Fibroblast of peridontal ligament (primary cell): ENCODE data around the gene LONP2.

Experiments
- DNase-seq: peaks from one replicate; pipeline ENCODE4 v3.0.0-alpha.2; 2010; ENCODE audit errors: extremely low read depth

Gene LONP2

GRCh38 chr16:48244080-48244862, at the start of gene LONP2:
Gene LONP2 (plus strand): TSS chr16:48244300. CDS start chr16:48244389, 89 bp downstream.
- peak; percentile 86 for DNase-seq

GRCh38 chr16:48194828-48195556, 49.1 kb upstream of the LONP2 start:
- peak; percentile 43 for DNase-seq

GRCh38 chr16:48197294-48197693, 46.8 kb upstream of the LONP2 start:
- DNase-seq, result no peak

GRCh38 chr16:48201515-48202201, 42.4 kb upstream of the LONP2 start:
- no peak for DNase-seq

- no peak for DNase-seq
Observed at GRCh38 chr16:48203974-48204824, 39.9 kb upstream of the LONP2 start.

- DNase-seq, result no peak
Observed at GRCh38 chr16:48204825-48205151, 39.3 kb upstream of the LONP2 start.

- peak; percentile 8 for DNase-seq
Observed at GRCh38 chr16:48206594-48207242, 37.4 kb upstream of the LONP2 start.

- DNase-seq, result no peak
Observed at GRCh38 chr16:48210747-48211146, 33.4 kb upstream of the LONP2 start.

GRCh38 chr16:48212033-48212432, 32.1 kb upstream of the LONP2 start:
- no peak for DNase-seq

- DNase-seq, result no peak
Observed at GRCh38 chr16:48215738-48216137, 28.4 kb upstream of the LONP2 start.

GRCh38 chr16:48217708-48218107, 26.4 kb upstream of the LONP2 start:
- no peak for DNase-seq

- DNase-seq, result no peak
Observed at GRCh38 chr16:48218473-48218872, 25.6 kb upstream of the LONP2 start.

GRCh38 chr16:48220891-48221290, 23.2 kb upstream of the LONP2 start:
- DNase-seq, result no peak

GRCh38 chr16:48223490-48223889, 20.6 kb upstream of the LONP2 start:
- no peak for DNase-seq

- no peak for DNase-seq
Observed at GRCh38 chr16:48225456-48225855, 18.6 kb upstream of the LONP2 start.

GRCh38 chr16:48231727-48232492, 12.2 kb upstream of the LONP2 start:
- peak; percentile 45 for DNase-seq

GRCh38 chr16:48232493-48233040, 11.5 kb upstream of the LONP2 start:
- DNase-seq, result peak; percentile 12

- no peak for DNase-seq
Observed at GRCh38 chr16:48234630-48235029, 9.5 kb upstream of the LONP2 start.

- no peak for DNase-seq
Observed at GRCh38 chr16:48235058-48235555, 9.0 kb upstream of the LONP2 start.

GRCh38 chr16:48235556-48236136, 8.5 kb upstream of the LONP2 start:
- no peak for DNase-seq
